Islet precursor cell (in vitro differentiated cells): Measurements from ENCODE around the gene LDAF1.
"Not testable (repeated sequence)": the region's sequence is repeated elsewhere in the genome, so short reads cannot be mapped to it uniquely, and the experiment has no call there.

ENCODE experiments used
- DNase-seq: peaks from one replicate; pipeline ENCODE4 v3.0.0-alpha.2; 2018

Gene LDAF1

DNA sequence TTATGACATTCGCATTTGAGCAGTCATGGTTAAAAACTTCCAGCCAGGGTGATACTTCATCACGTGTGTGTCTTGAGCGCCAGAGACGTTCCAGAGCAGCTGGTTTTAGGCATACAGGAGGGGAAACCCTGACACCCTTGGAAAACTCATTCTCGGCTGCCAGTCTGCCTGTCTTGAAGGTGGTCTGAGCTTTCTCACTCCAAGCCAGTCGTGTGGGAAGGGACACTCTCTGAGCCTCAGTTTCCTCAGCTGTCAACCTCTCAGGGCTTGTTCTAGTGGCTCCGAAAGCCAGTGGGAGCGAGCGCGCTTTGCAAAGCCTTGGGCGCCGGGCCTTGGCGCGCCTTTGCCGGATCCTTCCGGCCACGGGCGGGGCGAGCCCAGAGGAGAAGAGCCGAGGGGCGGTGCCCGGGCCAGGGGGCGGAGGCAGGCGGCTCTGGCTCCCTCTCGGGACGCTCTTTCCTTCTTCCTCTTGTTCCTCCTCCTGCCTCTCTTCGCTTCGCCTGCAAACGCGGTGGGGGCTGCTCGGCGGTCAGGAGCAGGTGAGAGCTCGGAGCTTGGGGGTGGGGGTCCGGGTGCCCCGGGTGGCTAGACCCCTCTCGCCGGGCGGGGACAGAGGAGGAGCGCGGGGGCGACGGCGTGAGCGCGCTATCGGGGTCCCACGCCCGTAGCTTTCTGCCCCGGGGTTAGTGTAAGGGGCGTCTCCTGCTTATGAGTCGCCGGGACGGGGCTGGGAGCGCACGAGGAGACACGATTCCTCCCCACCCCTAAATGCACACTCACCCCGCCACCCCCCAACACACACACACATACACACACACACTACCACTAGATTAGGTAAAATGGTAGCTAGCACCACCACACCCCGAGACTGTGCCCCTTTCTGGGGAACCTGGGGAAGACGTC is at the start of gene LDAF1:
LDAF1 (plus strand) TSS at position 467 of the 903 bp plus-strand sequence. CDS start 2,509 bp downstream, outside the sequence.
- peak; percentile 93 for DNase-seq

- not testable (repeated sequence) for DNase-seq
Observed at GRCh38 chr16:21115551-21115950, 42.9 kb upstream of the LDAF1 start.

- no peak for DNase-seq
Observed at GRCh38 chr16:21116148-21116693, 42.3 kb upstream of the LDAF1 start.

- DNase-seq: no peak
Observed at GRCh38 chr16:21117567-21117966, 40.9 kb upstream of the LDAF1 start.

DNA sequence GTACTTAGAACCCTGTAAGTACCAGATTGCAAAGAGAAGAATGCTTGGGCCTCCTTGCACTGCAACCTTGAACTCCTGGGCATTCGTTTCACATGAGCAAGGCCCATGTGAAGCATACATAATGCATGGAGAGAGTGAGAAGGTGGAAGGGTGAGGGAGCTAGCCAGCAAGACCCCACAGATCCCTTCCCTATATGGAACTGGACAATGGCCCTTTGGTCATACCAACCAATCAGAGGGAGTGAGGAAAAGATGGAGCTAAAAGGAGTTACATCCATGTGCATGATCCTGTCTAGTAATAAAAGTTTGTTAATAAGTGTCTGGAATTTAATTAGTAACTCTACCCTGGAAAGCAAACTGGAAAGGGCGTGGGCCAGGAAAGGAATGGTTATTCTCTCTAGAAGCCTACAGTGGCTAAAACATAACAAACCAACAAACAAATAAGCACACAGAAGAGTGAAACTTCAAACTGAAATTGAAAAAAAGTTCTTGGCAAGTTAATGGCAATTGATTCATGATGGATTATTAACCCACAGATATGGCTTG is 37.4 kb upstream of the LDAF1 start:
- DNase-seq: no peak

DNA sequence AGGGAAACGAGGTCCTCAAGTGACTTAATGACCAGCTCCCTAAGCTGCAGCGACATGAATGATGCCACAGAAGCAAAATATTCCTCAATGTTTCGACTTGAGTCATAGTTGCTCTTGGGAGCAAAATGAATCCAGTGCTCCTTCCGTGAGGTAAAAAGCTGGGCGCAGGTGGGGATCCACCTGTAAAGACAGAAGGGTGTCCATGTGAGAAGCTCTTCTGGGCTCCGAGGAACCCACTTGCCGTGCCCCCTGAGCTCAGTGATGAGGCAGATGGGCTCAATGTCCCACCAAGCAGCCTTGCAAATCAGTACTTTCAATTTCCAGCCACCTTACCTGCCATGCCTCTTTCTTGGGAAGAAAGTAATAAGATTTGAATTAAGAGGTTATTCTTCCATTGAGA is 33.3 kb upstream of the LDAF1 start:
- no peak for DNase-seq

- DNase-seq: no peak
Observed at GRCh38 chr16:21126518-21126917, 32.0 kb upstream of the LDAF1 start.

- no peak for DNase-seq
Observed at GRCh38 chr16:21128991-21129390, 29.5 kb upstream of the LDAF1 start.

GRCh38 chr16:21130811-21131210 is 27.7 kb upstream of the LDAF1 start:
- no peak for DNase-seq

GRCh38 chr16:21134053-21134452 is 24.4 kb upstream of the LDAF1 start:
- DNase-seq: no peak

DNA sequence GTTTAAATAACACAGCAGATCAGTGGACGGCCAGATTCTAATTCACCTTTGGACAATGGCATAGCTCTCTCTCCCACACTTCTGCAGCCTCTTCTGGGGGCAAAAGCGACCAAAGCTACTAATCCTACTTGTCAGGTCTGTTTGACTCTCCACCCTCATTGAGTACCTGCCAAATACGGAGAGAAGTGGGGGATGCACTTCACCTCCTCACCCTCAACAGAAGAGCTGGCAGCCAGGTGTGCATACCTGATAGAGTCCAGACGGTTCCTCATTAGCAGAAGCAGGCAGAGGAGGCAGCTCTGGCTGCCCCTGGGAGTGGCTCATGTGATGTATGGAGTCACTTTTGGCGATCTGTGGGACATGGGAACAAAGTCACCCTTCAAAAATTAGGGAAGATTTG is 12.7 kb upstream of the LDAF1 start:
- DNase-seq: no peak

DNA sequence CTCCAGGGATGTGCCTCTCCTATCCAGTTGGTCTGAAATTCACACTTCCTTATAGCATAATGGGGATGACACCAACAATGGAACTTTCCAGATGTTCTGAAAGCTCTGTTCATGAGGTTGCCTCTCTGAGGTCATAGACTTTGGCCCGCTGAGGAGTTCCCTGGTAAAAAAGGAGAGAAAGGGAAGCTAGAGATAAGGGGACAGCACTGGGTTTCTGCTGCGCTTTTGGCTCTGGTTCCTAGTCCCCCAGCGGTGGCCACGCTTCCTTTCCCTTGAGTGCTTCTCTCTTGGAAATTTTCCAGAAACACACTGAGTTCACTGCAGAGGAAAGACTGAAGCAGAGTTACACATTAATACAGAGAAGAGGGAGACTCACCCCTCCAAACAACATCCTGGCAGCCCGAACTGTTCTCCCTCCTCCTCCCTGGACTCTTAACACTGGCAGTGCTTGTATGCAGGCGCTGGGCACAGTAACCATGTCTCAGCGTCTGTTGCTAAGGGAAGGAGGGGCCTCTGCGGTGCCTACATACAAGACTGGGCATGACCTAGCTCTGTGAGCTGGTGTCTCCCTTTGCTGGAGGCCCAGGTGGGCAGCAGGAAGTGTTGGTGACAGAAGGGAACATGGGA is 8.0 kb upstream of the LDAF1 start, which contains the start of gene DNAH3:
DNAH3 (minus strand) TSS at position 472 of the 627 bp plus-strand sequence. CDS start 527 bp downstream, outside the sequence.
- DNase-seq: no peak

- DNase-seq: not testable (repeated sequence)
Observed at GRCh38 chr16:21152160-21153030, 6.1 kb upstream of the LDAF1 start.

DNA sequence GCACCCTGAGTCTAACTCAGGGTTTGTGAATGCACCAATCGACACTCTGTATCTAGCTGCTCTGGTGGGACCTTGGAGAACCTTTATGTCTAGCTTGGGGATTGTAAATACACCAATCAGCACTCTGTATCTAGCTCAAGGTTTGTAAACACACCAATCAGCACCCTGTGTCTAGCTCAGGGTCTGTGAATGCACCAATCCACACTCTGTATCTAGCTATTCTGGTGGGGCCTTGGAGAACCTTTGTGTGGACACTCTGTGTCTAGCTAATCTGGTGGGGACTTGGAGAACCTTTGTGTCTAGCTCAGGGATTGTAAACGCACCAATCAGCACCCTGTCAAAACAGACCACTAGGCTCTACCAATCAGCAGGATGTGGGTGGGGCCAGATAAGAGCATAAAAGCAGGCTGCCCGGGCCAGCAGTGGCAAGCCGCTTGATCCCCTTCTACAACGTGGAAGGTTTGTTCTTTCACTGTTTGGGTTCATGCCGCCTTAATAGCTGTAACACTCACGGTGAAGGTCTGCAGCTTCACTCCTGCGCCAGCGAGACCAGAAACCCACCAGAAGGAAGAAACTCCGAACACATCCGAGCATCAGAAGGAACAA is 5.2 kb upstream of the LDAF1 start:
- not testable (repeated sequence) for DNase-seq

DNA sequence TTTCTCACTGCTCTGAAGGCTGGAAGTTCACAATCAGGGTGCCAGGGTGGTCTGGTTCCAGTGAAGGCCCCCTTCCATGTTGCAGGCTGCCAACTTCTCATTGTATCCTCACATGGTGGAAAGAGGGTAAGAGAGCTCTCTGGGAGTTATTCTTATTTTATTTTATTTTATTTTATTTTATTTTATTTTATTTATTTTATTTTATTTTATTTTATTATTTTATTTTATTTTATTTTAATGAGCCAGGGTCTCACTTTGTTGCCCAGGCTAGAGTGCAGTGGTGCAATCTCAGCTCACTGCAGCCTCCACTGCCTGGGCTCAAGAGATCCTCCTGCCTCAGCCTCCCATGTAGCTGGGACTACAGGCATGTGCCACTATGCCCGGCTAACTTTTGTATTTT is 2.5 kb upstream of the LDAF1 start:
- not testable (repeated sequence) for DNase-seq

DNA sequence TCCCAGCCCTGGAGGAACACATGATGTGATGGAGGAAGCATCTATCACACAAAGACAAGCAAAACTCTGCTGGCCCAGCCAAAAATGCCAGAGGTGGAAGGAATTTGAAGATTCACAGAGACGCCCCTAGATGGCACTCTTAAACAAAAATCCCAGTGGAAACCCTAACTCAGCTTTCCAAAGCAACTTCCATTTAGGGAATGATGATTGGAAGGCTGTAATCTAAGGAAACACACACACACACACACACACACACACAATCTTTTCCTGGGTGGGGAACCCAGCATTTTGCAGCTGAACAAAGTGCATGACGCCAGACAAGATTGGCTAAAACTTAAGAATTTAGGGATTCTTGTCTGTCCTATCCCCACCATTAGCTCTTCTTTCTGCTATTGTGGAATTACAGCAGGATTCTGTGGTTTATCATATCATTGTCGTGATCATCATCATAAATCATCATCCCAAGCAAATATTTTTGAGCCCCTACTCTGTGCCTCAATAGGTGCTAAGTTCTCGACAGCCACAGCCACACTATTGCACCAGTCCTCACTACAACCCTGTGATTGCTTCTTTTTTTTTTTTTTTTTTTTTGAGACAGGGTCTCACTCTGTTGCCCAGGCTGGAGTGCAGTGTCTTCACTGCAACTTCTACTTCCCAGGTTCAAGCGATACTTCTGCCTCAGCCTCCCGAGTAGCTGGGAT is 1.6 kb upstream of the LDAF1 start:
- peak; percentile 75 for DNase-seq

DNA sequence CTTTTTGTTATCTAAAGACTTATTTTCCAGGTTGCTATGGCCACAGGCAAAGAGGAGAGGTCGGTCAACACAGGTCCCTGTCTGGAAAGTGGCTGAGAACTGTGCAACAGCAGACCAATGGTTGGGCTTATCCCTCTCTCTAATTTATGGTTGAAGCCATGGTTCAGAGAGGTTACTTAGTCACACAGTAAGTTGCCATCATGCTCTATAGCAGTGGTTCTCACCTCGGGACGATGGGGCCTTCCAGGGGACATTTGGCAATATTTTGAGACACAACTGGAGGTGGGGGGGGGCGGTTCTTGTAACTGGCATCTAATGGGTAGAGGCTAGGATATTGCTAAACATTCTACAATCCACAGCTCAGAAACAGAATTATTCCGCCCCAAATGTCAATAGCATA is 842 bp upstream of the LDAF1 start:
- no peak for DNase-seq

DNA sequence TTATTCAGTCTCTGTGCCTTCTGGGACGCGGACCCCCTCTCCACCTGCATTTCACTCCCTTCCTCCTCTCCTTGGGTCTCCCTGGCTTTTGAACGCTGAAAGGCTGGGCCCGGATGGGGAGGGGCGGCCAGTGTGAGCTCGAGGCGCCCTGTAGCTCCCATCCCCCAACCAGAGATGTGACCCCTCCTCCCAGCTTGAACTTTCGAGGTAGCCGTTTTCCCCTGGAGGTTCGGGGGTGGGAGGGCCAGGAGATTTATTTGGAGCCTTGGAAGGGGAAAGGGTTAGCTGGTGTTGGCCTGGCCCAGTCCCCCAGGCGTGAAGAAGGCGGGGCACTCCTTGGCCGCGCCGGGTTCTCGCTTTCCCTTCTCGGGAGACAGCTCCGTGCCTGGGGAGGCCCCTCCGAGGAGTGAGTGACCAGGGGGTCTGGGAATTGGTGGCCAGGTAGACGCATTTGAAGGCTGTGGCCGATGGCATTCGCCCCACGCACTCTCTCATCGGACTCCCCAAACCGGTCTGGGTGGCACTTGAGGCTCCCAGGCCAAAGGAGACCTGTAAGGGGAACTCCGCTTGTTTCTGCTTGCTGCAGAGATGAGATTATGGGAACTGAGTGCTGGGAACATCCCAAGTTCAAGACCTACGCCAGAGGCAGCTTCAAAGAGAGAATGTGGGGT is 942 bp downstream of the LDAF1 start:
- peak; percentile 73 for DNase-seq

GRCh38 chr16:21160276-21160675 is 1.8 kb downstream of the LDAF1 start:
- DNase-seq: no peak

DNA sequence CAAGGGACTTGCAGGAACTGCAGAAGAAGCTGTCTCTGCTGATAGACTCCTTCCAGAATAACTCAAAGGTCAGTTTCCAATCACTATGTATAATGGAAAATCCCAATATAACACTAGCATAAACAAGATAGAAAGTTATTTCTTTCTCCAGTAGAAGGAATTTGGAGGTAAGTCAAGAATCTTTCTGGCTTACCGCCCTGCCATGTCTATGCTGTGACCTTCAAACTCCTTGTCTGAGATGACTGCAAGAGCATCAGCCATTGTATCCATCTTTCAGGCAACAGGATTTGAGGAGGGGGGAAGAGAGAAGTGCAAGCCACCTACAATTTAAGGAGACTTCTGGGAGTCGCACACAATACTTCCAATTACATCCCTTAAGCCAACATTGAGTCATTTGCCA is 2.7 kb downstream of the LDAF1 start:
- DNase-seq: no peak

GRCh38 chr16:21162661-21163151 is 4.2 kb downstream of the LDAF1 start:
- no peak for DNase-seq
